Psoas muscle (tissue), 8 donors: ENCODE results near the gene RAB4A. TPM values are rescaled to one million over a fixed set of nuclear protein-coding genes. Genes with fewer than 3 reads are reported as not detected.

Experiments
- ATAC-seq, 4 donors: fragments of 200-7000 bp; cut with Tn5 transposase; one replicate each; pipeline ENCODE4 v1.9.1; 2020; ENCODE audit warnings: moderate library complexity in 3 of 4, mild to moderate bottlenecking in 2 of 4
- DNase-seq, 2 donors: peaks; one replicate each; pipeline ENCODE4 v3.0.0-alpha.2; 2020
- H3K27ac ChIP-seq: fragments of 200-600 bp; one replicate; pipeline ENCODE4 v1.8.0; 2022
- H3K27me3 ChIP-seq, 3 donors: fragments of 200-600 bp in 1 of 3; one replicate each; pipeline versions ENCODE4 v1.6.1 to v1.8.0; 2013 to 2022; ENCODE audit warnings: low read length in 2 of 3, mild to moderate bottlenecking in 2 of 3, moderate library complexity in 1 of 3; ENCODE audit not compliant: insufficient read depth in 3 of 3
- H3K36me3 ChIP-seq, 2 donors: fragments of 200-600 bp in 1 of 2; one replicate each; pipeline versions ENCODE4 v1.6.1 to v1.8.0; 2013 to 2022; ENCODE audit warnings: low read depth in 1 of 2, mild to moderate bottlenecking in 1 of 2, moderate library complexity in 1 of 2; ENCODE audit not compliant: insufficient read depth in 1 of 2
- H3K4me1 ChIP-seq: fragments of 200-600 bp; one replicate; pipeline ENCODE4 v1.8.0; 2022
- H3K4me3 ChIP-seq: fragments of 200-600 bp; one replicate; pipeline ENCODE4 v1.8.0; 2022; ENCODE audit warnings: mild to moderate bottlenecking
- H3K9me3 ChIP-seq: fragments of 200-600 bp; one replicate; pipeline ENCODE4 v1.8.0; 2022
- CTCF ChIP-seq: fragments of 200-600 bp; IDR thresholded peaks from one replicate; pipeline ENCODE4 v1.8.0; 2022; ENCODE audit warnings: antibody characterized with exemption
- WGBS, 3 donors: extraction: QIAGEN DNeasy Blood & Tissue Kit; methylation state at CpG; one replicate each; pipeline versions ENCODE4 v1.1.6 to v1.1.7; 2013; 5-methylcytosine and 5-hydroxymethylcytosine counted together
- intact Hi-C, 2 donors: fragments of 100-400 bp; cut with DNase I; formaldehyde crosslinking; loops; one replicate each; pipeline versions ENCODE4 v1.11.0 to v1.14.2; 2022
- polyA plus RNA-seq, 3 donors: library from polyadenylated mRNA; stranded (reverse); fragments of 200-250 nt; gene quantifications; one replicate each; pipeline ENCODE4 v1.2.3, GENCODE V29; 2013
- total RNA-seq, 4 donors: library from RNA; stranded (reverse); fragmentation: NEBNext Ultra II Directional in 2 of 4; extraction: Animal tissue kit (Norgen Biotek cat#: 25700) in 2 of 4; gene quantifications; one replicate each; pipeline versions ENCODE4 v1.2.1 to v1.2.4, GENCODE V29; 2021 to 2023
- donor health status: healthy with polysubstance abuse.
- donor health status: DM: no; HTN: no; CAD: no; lungs with moderate emphysema.
- donor health status: Bipolar disorder and iron deficiency.
- donor health status: healthy.
- donor health status: DM: yes; HTN: yes; CAD: no.
- donor health status: DM: no; HTN: no; CAD: no.
- donor health status: DM: no; HTN: no; CAD: no.
- donor health status: DM: yes; HTN: yes; CAD: no.

The RAB4A gene
- total and polyA plus RNA-seq, 7 donors, result 25.2 to 67.4 (median 52.4) TPM

GRCh38 chr1:229229137-229229720, 41.7 kb upstream of the RAB4A start:
- no peaks in the 10 kb centered on the region for H3K27me3 ChIP-seq
- intact Hi-C loops, result loop anchor here in 1 of 2 donors (10.0 kb wide), 1 partner anchor 534 kb away; no protein-coding TSS in a partner anchor
- H3K9me3 ChIP-seq, result no peaks in the 10 kb centered on the region
- WGBS, 3 donors, result 1 to 4% (median 3%) methylated on average over 7 of the region's 7 CpGs
- H3K36me3 ChIP-seq, result no peaks in the 10 kb centered on the region
- H3K4me1 ChIP-seq, result peaks cover 17% of the 10 kb centered on the region
- H3K4me3 ChIP-seq, result peak overlapping the region; percentile 43
- no peak for TF ChIP-seq CTCF
- DNase-seq (no peak), ATAC-seq (peak; percentile 0 to 41 (median 8))
- H3K27ac ChIP-seq, result peak overlapping the region; percentile 72

GRCh38 chr1:229229721-229230139, 41.2 kb upstream of the RAB4A start:
- no peak for TF ChIP-seq CTCF
- H3K9me3 ChIP-seq, result no peaks in the 10 kb centered on the region
- peak; percentile 78 to 93 (median 92) for ATAC-seq
- DNase-seq, result peak; percentile 65 to 81
- H3K27ac ChIP-seq, result peak overlapping the region; percentile 72
- intact Hi-C loops, result loop anchor here in 1 of 2 donors (5.0 to 10.0 kb wide), 2 partner anchors 492 to 535 kb away; partner anchors contain the start of gene RHOU
- peak overlapping the region; percentile 43 for H3K4me3 ChIP-seq
- no peaks in the 10 kb centered on the region for H3K36me3 ChIP-seq
- peaks cover 17% of the 10 kb centered on the region for H3K4me1 ChIP-seq
- 0 to 12% (median 6%) methylated on average over 4 of the region's 4 CpGs for WGBS, 3 donors
- H3K27me3 ChIP-seq, result no peaks in the 10 kb centered on the region

GRCh38 chr1:229230140-229230892, 40.6 kb upstream of the RAB4A start:
- WGBS, 3 donors, result 28 to 41% (median 34%) methylated on average over 14 of the region's 14 CpGs
- intact Hi-C loops, result loop anchor here in 1 of 2 donors (5.0 kb wide), 1 partner anchor 493 kb away; the partner anchor contains the start of gene RHOU

More at GRCh38 chr1:229230140-229230892, 40.6 kb upstream of the RAB4A start:
- ATAC-seq (peak; percentile 7 to 65 (median 40)), DNase-seq (peak; percentile 30 to 64)
- no peak for TF ChIP-seq CTCF
- H3K9me3 ChIP-seq, result no peaks in the 10 kb centered on the region
- peak overlapping the region; percentile 72 for H3K27ac ChIP-seq
- peak overlapping the region; percentile 43 for H3K4me3 ChIP-seq
- H3K36me3 ChIP-seq, result no peaks in the 10 kb centered on the region
- H3K4me1 ChIP-seq, result peaks cover 17% of the 10 kb centered on the region
- H3K27me3 ChIP-seq, result no peaks in the 10 kb centered on the region
